H9 (cell line): ENCODE measurements around the gene FBXL20. TPM values are rescaled to one million over a fixed set of nuclear protein-coding genes. Genes with fewer than 3 reads are reported as not detected.

Experiments
- DNase-seq: peaks from one replicate; pipeline ENCODE4 v3.0.0-alpha.2; 2017
- H2AFZ ChIP-seq: one replicate; pipeline ENCODE4 v1.6.1; 2013; ENCODE audit warnings: mild to moderate bottlenecking, low read length, control low read depth, moderate library complexity
- H2AK5ac ChIP-seq: 2 replicates; pipeline ENCODE4 v1.6.1; 2013; ENCODE audit warnings: low read length, control low read depth, mixed read lengths; ENCODE audit not compliant: insufficient read length
- H2BK120ac ChIP-seq: one replicate; pipeline ENCODE4 v1.6.1; 2013; ENCODE audit warnings: low read depth, mild to moderate bottlenecking, low read length, control low read depth, inconsistent platforms; ENCODE audit not compliant: poor library complexity, severe bottlenecking
- H2BK12ac ChIP-seq: 2 replicates; pipeline ENCODE4 v1.6.1; 2013; ENCODE audit warnings: low read length, control low read depth, mixed read lengths, low read depth; ENCODE audit not compliant: insufficient read length
- H2BK15ac ChIP-seq: 2 replicates; pipeline ENCODE4 v1.6.1; 2013; ENCODE audit warnings: low read depth, low read length, control low read depth
- H2BK20ac ChIP-seq: one replicate; pipeline ENCODE4 v1.6.1; 2013; ENCODE audit warnings: low read depth, mild to moderate bottlenecking, low read length, control low read depth, inconsistent platforms; ENCODE audit not compliant: poor library complexity, severe bottlenecking
- H2BK5ac ChIP-seq: 2 replicates; pipeline ENCODE4 v1.6.1; 2013; ENCODE audit warnings: low read length, control low read depth, mixed read lengths; ENCODE audit not compliant: insufficient read length
- H3K14ac ChIP-seq: 2 replicates; pipeline ENCODE4 v1.6.1; 2013; ENCODE audit warnings: low read length, control low read depth; ENCODE audit not compliant: insufficient read depth
- H3K18ac ChIP-seq: 2 replicates; pipeline ENCODE4 v1.6.1; 2013; ENCODE audit warnings: low read depth, mild to moderate bottlenecking, mixed read lengths, low read length, control low read depth; ENCODE audit not compliant: insufficient read length
- H3K23ac ChIP-seq: 2 replicates; pipeline ENCODE4 v1.6.1; 2013; ENCODE audit warnings: low read length, control low read depth, mixed read lengths, low read depth; ENCODE audit not compliant: insufficient read length
- H3K23me2 ChIP-seq: 2 replicates; pipeline ENCODE4 v1.6.1; 2013; ENCODE audit warnings: low read depth, mild to moderate bottlenecking, mixed read lengths, low read length, control low read depth; ENCODE audit not compliant: insufficient read length, poor library complexity, severe bottlenecking
- H3K27ac ChIP-seq: 2 replicates; pipeline ENCODE4 v1.5.1; 2013; ENCODE audit warnings: low read length, control low read depth, mixed read lengths, low read depth; ENCODE audit not compliant: insufficient read length
- H3K27me3 ChIP-seq: 2 replicates; pipeline ENCODE4 v1.6.1; 2013; ENCODE audit warnings: low read length, control low read depth, inconsistent platforms; ENCODE audit not compliant: insufficient read depth
- H3K4ac ChIP-seq: 2 replicates; pipeline ENCODE4 v1.6.1; 2013; ENCODE audit warnings: low read depth, mild to moderate bottlenecking, control low read depth, inconsistent platforms, low read length, moderate library complexity
- H3K4me1 ChIP-seq: 2 replicates; pipeline ENCODE4 v1.6.1; 2013; ENCODE audit warnings: low read length, control low read depth, inconsistent platforms; ENCODE audit not compliant: insufficient read depth
- H3K4me2 ChIP-seq: 2 replicates; pipeline ENCODE4 v1.6.1; 2013; ENCODE audit warnings: low read length, control low read depth, mixed read lengths; ENCODE audit not compliant: insufficient read length, insufficient read depth
- H3K56ac ChIP-seq: 2 replicates; pipeline ENCODE4 v1.6.1; 2013; ENCODE audit warnings: low read depth, mild to moderate bottlenecking, mixed read lengths, low read length, control low read depth; ENCODE audit not compliant: insufficient read length
- H3K79me1 ChIP-seq: 2 replicates; pipeline ENCODE4 v1.6.1; 2013; ENCODE audit warnings: low read depth, mild to moderate bottlenecking, moderate library complexity, low read length, control low read depth, inconsistent platforms; ENCODE audit not compliant: insufficient read depth, poor library complexity, severe bottlenecking
- H3K79me2 ChIP-seq: 2 replicates; pipeline ENCODE4 v1.6.1; 2013; ENCODE audit warnings: low read length, control low read depth, inconsistent platforms; ENCODE audit not compliant: insufficient read depth
- H3K9ac ChIP-seq: 2 replicates; pipeline ENCODE4 v1.6.1; 2013; ENCODE audit warnings: low read length, control low read depth, mixed read lengths; ENCODE audit not compliant: insufficient read length; ENCODE audit errors: extremely low read depth
- H3K9me3 ChIP-seq: one replicate; pipeline ENCODE4 v1.6.1; 2013; ENCODE audit warnings: low read depth, low read length, inconsistent platforms; ENCODE audit not compliant: control insufficient read depth
- H3T11ph ChIP-seq: one replicate; pipeline ENCODE4 v1.6.1; 2013; ENCODE audit warnings: mild to moderate bottlenecking, low read length, control low read depth, inconsistent platforms
- H4K20me1 ChIP-seq: one replicate; pipeline ENCODE4 v1.6.1; 2013; ENCODE audit not compliant: control insufficient read depth, insufficient read length, insufficient read depth
- H4K5ac ChIP-seq: 2 replicates; pipeline ENCODE4 v1.6.1; 2013; ENCODE audit warnings: low read depth, mild to moderate bottlenecking, mixed read lengths, low read length, control low read depth; ENCODE audit not compliant: insufficient read length
- H4K8ac ChIP-seq: replicated peaks from 2 replicates; pipeline ENCODE4 v1.6.1; 2013; ENCODE audit warnings: low read length, control low read depth, mixed read lengths, low read depth; ENCODE audit not compliant: insufficient read length
- H4K91ac ChIP-seq: 2 replicates; pipeline ENCODE4 v1.6.1; 2013; ENCODE audit warnings: low read depth, mild to moderate bottlenecking, moderate library complexity, mixed read lengths, low read length, control low read depth; ENCODE audit not compliant: insufficient read length
- H3K27ac Mint-ChIP-seq, 3 experiments: 2 replicates in 2 of 3; 3 replicates in 1 of 3; pipeline ENCODE4 v1.8.0; 2020 to 2021; ENCODE audit warnings: mixed read lengths in 3 of 3, mild to moderate bottlenecking in 1 of 3, moderate library complexity in 1 of 3
- H3K27me3 Mint-ChIP-seq: 2 replicates; pipeline ENCODE4 v1.8.0; 2021; ENCODE audit warnings: low read depth, mild to moderate bottlenecking, moderate library complexity, mixed read lengths
- H3K36me3 Mint-ChIP-seq, 3 experiments: 2 replicates in 2 of 3; 3 replicates in 1 of 3; pipeline ENCODE4 v1.8.0; 2020 to 2021; ENCODE audit warnings: low read depth in 3 of 3, mixed read lengths in 3 of 3; ENCODE audit not compliant: insufficient read depth in 1 of 3
- H3K4me1 Mint-ChIP-seq, 2 experiments: 2 replicates each; pipeline ENCODE4 v1.8.0; 2020; ENCODE audit warnings: mixed read lengths in 2 of 2
- H3K4me3 Mint-ChIP-seq, 2 experiments: 2 replicates in 1 of 2; 3 replicates in 1 of 2; pipeline ENCODE4 v1.8.0; 2020 to 2021; ENCODE audit warnings: mild to moderate bottlenecking in 2 of 2, mixed read lengths in 2 of 2, moderate library complexity in 1 of 2
- H3K9me3 Mint-ChIP-seq, 2 experiments: 2 replicates in 1 of 2; 3 replicates in 1 of 2; pipeline ENCODE4 v1.8.0; 2020; ENCODE audit warnings: mild to moderate bottlenecking in 2 of 2, mixed read lengths in 2 of 2, moderate library complexity in 1 of 2
- CTCF ChIP-seq: fragments of 200-600 bp; sonication (generic); conservative IDR thresholded peaks from 3 replicates; pipeline ENCODE4 v1.8.0; 2021; ENCODE audit warnings: antibody characterized with exemption, mild to moderate bottlenecking
- WGBS: extraction: QIAGEN DNeasy Blood & Tissue Kit; methylation state at CpG from one replicate; pipeline ENCODE4 v1.1.7; 2013; ENCODE audit warnings: missing lambda C conversion rate, low lambda C conversion rate, mixed read lengths; ENCODE audit not compliant: insufficient read length; ENCODE audit errors: extremely low coverage; 5-methylcytosine and 5-hydroxymethylcytosine counted together
- total RNA-seq: library from RNA; stranded (reverse); gene quantifications from 2 replicates; pipeline ENCODE4 v1.2.1, GENCODE V29; 2021

FBXL20 gene
- total RNA-seq, 1 experiment from 2014 or later: 18.4 TPM

- no peak overlapping the region for H3K23ac ChIP-seq
- no peak overlapping the region for H2BK20ac ChIP-seq
- H2BK5ac ChIP-seq: no peak overlapping the region
- H4K20me1 ChIP-seq: peaks cover 2% of the 10 kb centered on the region
- no peak overlapping the region for H3K18ac ChIP-seq
- H3K4me1 ChIP-seq: no peaks in the 10 kb centered on the region
- H3K9me3 ChIP-seq: no peaks in the 10 kb centered on the region
- TF ChIP-seq CTCF: no peak; the same call in 2 of the 3 replicates
- H3K4ac ChIP-seq: no peak overlapping the region
- H2BK12ac ChIP-seq: no peak overlapping the region
- no peak overlapping the region for H2AFZ ChIP-seq
- no peak overlapping the region for H2BK120ac ChIP-seq
- DNase-seq: no peak
- WGBS: no CpG with 5 or more reads among the region's 3 CpGs
- no peak overlapping the region for H3K9ac ChIP-seq
- H4K8ac ChIP-seq: no peak overlapping the region
- H3T11ph ChIP-seq: no peak overlapping the region
- Mint-ChIP-seq H3K4me1 (peaks cover 7 to 22% of the 10 kb centered on the region in 2 experiments), H3K27me3 (peaks cover 2% of the 10 kb centered on the region; the same call in 1 of the 2 replicates), H3K9me3 (no peaks in the 10 kb centered on the region; a peak in 1 of 5 replicates), H3K36me3 (no peaks in the 10 kb centered on the region), H3K4me3 (no peak overlapping the region), H3K27ac (no peak overlapping the region)
- H3K14ac ChIP-seq: no peak overlapping the region
- no peaks in the 10 kb centered on the region for H3K79me1 ChIP-seq
- H3K79me2 ChIP-seq: no peaks in the 10 kb centered on the region
- no peak overlapping the region for H3K27ac ChIP-seq
- no peak overlapping the region for H3K4me2 ChIP-seq
- H4K91ac ChIP-seq: no peak overlapping the region
- no peak overlapping the region for H4K5ac ChIP-seq
- H2AK5ac ChIP-seq: no peak overlapping the region
- H3K56ac ChIP-seq: no peak overlapping the region
- no peaks in the 10 kb centered on the region for H3K23me2 ChIP-seq
- H3K27me3 ChIP-seq: no peaks in the 10 kb centered on the region
- H2BK15ac ChIP-seq: no peak overlapping the region
Observed at GRCh38 chr17:39246274-39246673, 155.2 kb downstream of the FBXL20 start.
